ENCODE results near the gene POLR2L. TPM values are rescaled to one million over a fixed set of nuclear protein-coding genes. Genes with fewer than 3 reads are reported as not detected.
A peak's percentile ranks its signal among the peaks of the same experiment; 100 is the strongest.

Gene POLR2L
- total and polyA plus RNA-seq, 2 of the 13 experiments (the other 11 are each of a cell fraction or from before 2014, with no cell fraction given) = 104 to 114 TPM

GRCh38 chr11:827146-827896 lies 15.0 kb downstream of the POLR2L start (continued):
- TF ChIP-seq ZNF609 (CRISPR knock-in tag; IDR thresholded peaks at IDR 0.05; ENCODE audit: borderline replicate concordance) (peak; percentile 38; the same call in 1 of the 2 replicates), CENPBD1 (CRISPR knock-in tag; IDR thresholded peaks at IDR 0.05; ENCODE audit: borderline replicate concordance, low read depth) (no peak), NFATC3 (CRISPR knock-in tag; IDR thresholded peaks at IDR 0.05) (no peak), MYPOP (CRISPR knock-in tag; IDR thresholded peaks at IDR 0.05) (0 out of 2 replicates have a peak, but pooled peaks have one; percentile 44), HOXA3 (CRISPR knock-in tag; IDR thresholded peaks at IDR 0.05) (peak; percentile 30; the same call in 1 of the 2 replicates), NONO (IDR thresholded peaks at IDR 0.05) (no peak), NONO (CRISPR knock-in tag; conservative IDR thresholded peaks at IDR 0.05) (peak; percentile 70; the same call in 1 of the 2 replicates), KMT2B (CRISPR knock-in tag; IDR thresholded peaks at IDR 0.05) (peak; percentile 54), HOXA5 (CRISPR knock-in tag; IDR thresholded peaks at IDR 0.05) (no peak), THRA (CRISPR knock-in tag; IDR thresholded peaks at IDR 0.05; ENCODE audit: borderline replicate concordance) (peak; percentile 57; the same call in 1 of the 2 replicates), FOXA1 (IDR thresholded peaks at IDR 0.05) (no peak), FOXA1 (CRISPR knock-in tag; IDR thresholded peaks at IDR 0.05) (0 out of 2 replicates have a peak, but pooled peaks have one; percentile 26), HMG20B (CRISPR knock-in tag; conservative IDR thresholded peaks at IDR 0.05) (peak; percentile 45; the same call in 1 of the 2 replicates), FOXK1 (CRISPR knock-in tag; IDR thresholded peaks at IDR 0.05; ENCODE audit: borderline replicate concordance, low read depth) (peak; percentile 25; the same call in 1 of the 2 replicates), ZNF564 (CRISPR knock-in tag; IDR thresholded peaks at IDR 0.05) (peak; percentile 46; the same call in 1 of the 2 replicates), ZSCAN12 (CRISPR knock-in tag; IDR thresholded peaks at IDR 0.05) (no peak), MNT (IDR thresholded peaks at IDR 0.05) (no peak; the same call in 1 of the 2 replicates), ZNF607 (CRISPR knock-in tag; IDR thresholded peaks at IDR 0.05; ENCODE audit: borderline replicate concordance) (peak; percentile 65; the same call in 1 of the 2 replicates)
